WERI-Rb-1 (cell line): Measurements from ENCODE around the gene SLC12A6.

Source experiments
- DNase-seq: peaks from one replicate; pipeline ENCODE4 v3.0.0-alpha.2; 2020
- H3K27ac ChIP-seq: fragments of 250-450 bp; sonication (Bioruptor Pico); 2 replicates; pipeline ENCODE4 v1.5.1; 2020; ENCODE audit warnings: mild to moderate bottlenecking, moderate library complexity
- H3K27me3 ChIP-seq: fragments of 250-450 bp; sonication (Bioruptor Pico); 2 replicates; pipeline ENCODE4 v1.5.1; 2021; ENCODE audit warnings: mild to moderate bottlenecking, low read depth, moderate library complexity; ENCODE audit not compliant: insufficient read depth, severe bottlenecking
- H3K36me3 ChIP-seq: fragments of 250-450 bp; sonication (Bioruptor Pico); 2 replicates; pipeline ENCODE4 v1.5.1; 2020; ENCODE audit warnings: mild to moderate bottlenecking, moderate library complexity
- H3K4me3 ChIP-seq: 2 replicates; pipeline ENCODE4 v1.5.1; 2011; ENCODE audit warnings: low read depth, mild to moderate bottlenecking, control low read depth, low read length
- H3K9me3 ChIP-seq: fragments of 250-450 bp; sonication (Bioruptor Pico); 2 replicates; pipeline ENCODE4 v1.5.1; 2021; ENCODE audit warnings: mild to moderate bottlenecking, moderate library complexity; ENCODE audit not compliant: severe bottlenecking
- TF ChIP-seq, protein P1 (sequence below): IDR thresholded peaks from 2 replicates; pipeline ENCODE4 v1.5.1; 2011; ENCODE audit warnings: low read depth, mild to moderate bottlenecking, control low read depth, inconsistent platforms, low read length

Gene SLC12A6

DNA sequence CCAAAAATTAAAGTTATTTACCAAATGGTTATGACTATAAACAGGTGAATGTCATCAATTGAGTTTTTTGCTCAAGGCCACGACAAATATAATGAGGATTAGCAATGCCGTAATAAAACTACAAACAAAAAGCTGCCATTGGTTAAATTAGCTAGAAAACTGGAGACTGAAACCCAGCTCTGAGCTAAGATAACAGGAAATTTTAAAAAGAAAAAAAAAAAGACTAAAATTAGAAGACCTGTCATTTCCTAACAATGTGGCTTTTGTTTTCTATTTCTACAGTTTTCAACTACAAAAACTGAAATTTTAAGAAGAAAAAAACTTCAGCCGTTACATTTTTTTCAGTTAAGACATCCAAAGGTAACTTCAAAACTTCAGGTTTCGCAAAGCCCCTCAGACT, 9.7 kb downstream of the SLC12A6 start:
- H3K4me3 ChIP-seq: no peak overlapping the region
- TF ChIP-seq, protein P1, sequence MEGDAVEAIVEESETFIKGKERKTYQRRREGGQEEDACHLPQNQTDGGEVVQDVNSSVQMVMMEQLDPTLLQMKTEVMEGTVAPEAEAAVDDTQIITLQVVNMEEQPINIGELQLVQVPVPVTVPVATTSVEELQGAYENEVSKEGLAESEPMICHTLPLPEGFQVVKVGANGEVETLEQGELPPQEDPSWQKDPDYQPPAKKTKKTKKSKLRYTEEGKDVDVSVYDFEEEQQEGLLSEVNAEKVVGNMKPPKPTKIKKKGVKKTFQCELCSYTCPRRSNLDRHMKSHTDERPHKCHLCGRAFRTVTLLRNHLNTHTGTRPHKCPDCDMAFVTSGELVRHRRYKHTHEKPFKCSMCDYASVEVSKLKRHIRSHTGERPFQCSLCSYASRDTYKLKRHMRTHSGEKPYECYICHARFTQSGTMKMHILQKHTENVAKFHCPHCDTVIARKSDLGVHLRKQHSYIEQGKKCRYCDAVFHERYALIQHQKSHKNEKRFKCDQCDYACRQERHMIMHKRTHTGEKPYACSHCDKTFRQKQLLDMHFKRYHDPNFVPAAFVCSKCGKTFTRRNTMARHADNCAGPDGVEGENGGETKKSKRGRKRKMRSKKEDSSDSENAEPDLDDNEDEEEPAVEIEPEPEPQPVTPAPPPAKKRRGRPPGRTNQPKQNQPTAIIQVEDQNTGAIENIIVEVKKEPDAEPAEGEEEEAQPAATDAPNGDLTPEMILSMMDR: no peak
- H3K27me3 ChIP-seq: no peaks in the 10 kb centered on the region
- H3K27ac ChIP-seq: no peak overlapping the region
- H3K9me3 ChIP-seq: no peaks in the 10 kb centered on the region
- no peaks in the 10 kb centered on the region for H3K36me3 ChIP-seq
- DNase-seq: no peak

DNA sequence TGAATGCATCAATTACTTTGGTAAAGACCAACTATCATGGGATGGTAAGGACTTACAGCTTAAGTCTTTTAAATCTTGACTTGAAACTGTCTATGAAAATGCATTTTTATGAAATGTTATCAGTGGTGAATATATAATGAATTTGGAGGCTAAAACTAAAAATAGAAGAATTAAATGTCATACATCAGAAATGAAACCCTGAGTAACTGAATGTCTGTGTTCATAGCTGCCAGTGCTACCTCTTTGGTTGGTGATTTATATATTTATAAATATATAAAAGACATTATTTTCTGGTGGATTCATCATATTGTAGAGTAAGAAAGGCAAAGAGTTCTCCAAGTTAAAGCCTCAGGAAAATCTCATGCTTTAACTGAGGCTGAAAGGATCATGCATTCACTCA, 12.2 kb downstream of the SLC12A6 start:
- no peaks in the 10 kb centered on the region for H3K36me3 ChIP-seq
- no peak for DNase-seq
- no peaks in the 10 kb centered on the region for H3K9me3 ChIP-seq
- TF ChIP-seq, protein P1: no peak
- H3K27me3 ChIP-seq: no peaks in the 10 kb centered on the region
- no peak overlapping the region for H3K27ac ChIP-seq
- H3K4me3 ChIP-seq: no peak overlapping the region

DNA sequence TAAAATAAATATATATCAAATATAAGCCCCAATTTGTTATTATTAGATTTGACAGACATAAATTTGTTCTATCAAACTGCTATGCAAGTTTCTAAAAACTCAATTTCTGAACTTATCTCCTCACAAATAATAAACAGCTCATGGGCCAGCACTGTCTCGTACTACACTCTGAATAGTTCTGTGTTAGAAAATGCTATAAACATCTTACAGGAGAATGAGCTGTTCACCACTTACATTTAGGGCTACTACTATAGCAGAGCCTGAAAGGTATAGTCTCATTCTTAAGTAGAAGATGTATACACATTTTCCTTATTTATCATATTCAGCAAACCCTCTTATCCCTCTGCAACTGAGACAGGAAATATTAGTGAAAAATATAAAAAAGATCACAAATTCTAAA, 12.6 kb downstream of the SLC12A6 start:
- no peak overlapping the region for H3K27ac ChIP-seq
- no peaks in the 10 kb centered on the region for H3K36me3 ChIP-seq
- TF ChIP-seq, protein P1: no peak
- no peak overlapping the region for H3K4me3 ChIP-seq
- H3K9me3 ChIP-seq: no peaks in the 10 kb centered on the region
- no peak for DNase-seq
- no peaks in the 10 kb centered on the region for H3K27me3 ChIP-seq

DNA sequence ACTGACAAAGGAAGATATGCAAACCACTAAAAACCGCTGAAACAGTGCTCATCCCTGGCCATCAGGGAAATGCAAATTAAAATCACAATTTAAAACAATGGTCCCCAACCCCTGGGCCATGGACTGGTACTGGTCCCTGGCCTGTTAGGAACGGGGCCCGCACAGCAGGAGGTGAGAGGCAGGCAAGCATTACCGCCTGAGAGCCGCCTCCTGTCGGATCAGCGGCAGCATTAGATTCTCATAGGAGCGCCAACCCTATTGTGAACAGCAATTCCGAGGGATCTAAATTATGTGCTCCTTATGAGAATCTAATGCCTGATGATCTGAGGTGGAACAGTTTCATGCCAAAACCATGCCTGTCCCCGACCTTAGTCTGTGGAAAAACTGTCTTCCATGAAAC, 14.4 kb downstream of the SLC12A6 start:
- Histone ChIP-seq H3K9me3 (no peaks in the 10 kb centered on the region), H3K4me3 (no peak overlapping the region), H3K36me3 (no peaks in the 10 kb centered on the region), H3K27ac (no peak overlapping the region), H3K27me3 (no peaks in the 10 kb centered on the region)
- TF ChIP-seq, protein P1: no peak
- DNase-seq: no peak

DNA sequence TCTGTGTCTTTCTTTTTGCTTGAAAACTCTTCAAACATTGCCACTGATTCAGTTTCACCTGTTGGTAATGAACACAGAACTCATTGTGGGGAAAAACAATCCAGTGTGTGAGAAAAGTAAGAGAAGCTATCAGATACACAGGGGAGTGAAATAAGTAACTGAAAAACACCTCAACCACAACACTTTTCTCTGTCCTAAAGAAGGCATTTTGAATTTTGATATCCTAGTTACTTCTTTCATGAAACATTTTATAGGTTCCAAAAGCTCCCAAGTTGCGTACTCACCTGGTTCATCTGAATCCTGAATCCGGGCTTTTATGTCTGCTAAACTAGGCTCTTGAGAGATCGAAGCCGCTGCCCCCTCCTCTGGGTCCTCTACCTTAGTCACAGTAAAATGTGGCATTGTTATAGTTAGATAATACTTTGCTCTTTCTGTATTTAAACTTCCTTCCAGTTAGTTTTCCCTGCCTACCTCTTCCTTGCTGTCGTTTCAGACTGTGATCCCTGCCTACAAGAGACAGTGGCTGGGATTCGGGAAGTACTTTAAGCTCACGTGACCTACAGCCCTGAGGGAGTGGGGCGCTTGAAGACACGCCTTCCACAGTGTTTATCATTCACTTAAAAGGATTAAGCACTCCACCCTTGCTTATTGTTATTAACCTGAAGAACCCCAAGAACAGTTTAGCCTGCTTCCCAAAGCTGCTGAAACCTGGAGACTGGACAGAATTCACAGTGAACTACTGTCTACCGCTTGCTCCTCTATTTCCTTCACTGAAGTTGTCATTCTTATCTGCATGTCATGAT, 19.1 kb downstream of the SLC12A6 start:
- peak overlapping the region; percentile 75 for H3K4me3 ChIP-seq
- H3K27me3 ChIP-seq: no peaks in the 10 kb centered on the region
- peak; percentile 80 for DNase-seq
- H3K27ac ChIP-seq: peak overlapping the region; percentile 51
- no peaks in the 10 kb centered on the region for H3K9me3 ChIP-seq
- TF ChIP-seq, protein P1: no peak
- no peaks in the 10 kb centered on the region for H3K36me3 ChIP-seq
